ENCODE measurements around the gene DNAJA4.

Gene DNAJA4

GRCh38 chr15:78317145-78317836 lies 52.9 kb downstream of the DNAJA4 start:
- no peak for ATAC-seq

GRCh38 chr15:78319588-78319987 lies 55.2 kb downstream of the DNAJA4 start:
- ATAC-seq: no peak

GRCh38 chr15:78320183-78320582 lies 55.8 kb downstream of the DNAJA4 start:
- ATAC-seq: no peak

- ATAC-seq: no peak
These were observed 56.7 kb downstream of the DNAJA4 start for GRCh38 chr15:78321041-78321570.

- ATAC-seq: no peak
These were observed 57.4 kb downstream of the DNAJA4 start for GRCh38 chr15:78321786-78322185.

GRCh38 chr15:78322243-78322642 lies 57.9 kb downstream of the DNAJA4 start:
- no peak for ATAC-seq

GRCh38 chr15:78322724-78323521 lies 58.6 kb downstream of the DNAJA4 start:
- ATAC-seq: no peak

GRCh38 chr15:78323693-78324092 lies 59.3 kb downstream of the DNAJA4 start:
- no peak for ATAC-seq

- ATAC-seq: no peak
These were observed 59.8 kb downstream of the DNAJA4 start for GRCh38 chr15:78324144-78324543.

- ATAC-seq: no peak
These were observed 60.9 kb downstream of the DNAJA4 start for GRCh38 chr15:78325092-78325843.

- no peak for ATAC-seq
These were observed 63.1 kb downstream of the DNAJA4 start for GRCh38 chr15:78327466-78327865.

GRCh38 chr15:78329625-78330024 lies 65.3 kb downstream of the DNAJA4 start:
- no peak for ATAC-seq

All from activated CD4-positive, CD25-positive, alpha-beta regulatory T cell treated with anti-CD3 and anti-CD28 coated beads, Interleukin-2, amount 50 U/mL, for 24 hours (primary cell).